Motor neuron (in vitro differentiated cells): ENCODE results near the gene NLRC4. TPM values are rescaled to one million over a fixed set of nuclear protein-coding genes. Genes with fewer than 3 reads are reported as not detected.
"Not testable (repeated sequence)": the region's sequence is repeated elsewhere in the genome, so short reads cannot be mapped to it uniquely, and the experiment has no call there.

Experiments
- ATAC-seq, 8 experiments: fragments of 200-7000 bp; cut with Tn5 transposase; replicated peaks in 6 of 8; 2 replicates each; pipeline ENCODE4 v1.8.0; 2021; ENCODE audit warnings: mild to moderate bottlenecking in 8 of 8, moderate library complexity in 8 of 8
- H3K27ac ChIP-seq, 2 donors: fragments of 250-450 bp; sonication (Bioruptor Pico); 2 replicates each; pipeline ENCODE4 v1.9.0; 2021; ENCODE audit warnings: antibody characterized with exemption in 2 of 2, mild to moderate bottlenecking in 2 of 2, moderate library complexity in 1 of 2
- H3K4me1 ChIP-seq, 2 donors: fragments of 250-450 bp; sonication (Bioruptor Pico); replicated peaks in 1 of 2; 2 replicates each; pipeline ENCODE4 v1.6.1; 2021; ENCODE audit warnings: antibody characterized with exemption in 2 of 2, mild to moderate bottlenecking in 2 of 2, moderate library complexity in 1 of 2
- H3K4me3 ChIP-seq, 5 donors: fragments of 250-450 bp; sonication (Bioruptor Pico); 2 replicates each; pipeline ENCODE4 v1.9.0; 2021; ENCODE audit warnings: antibody characterized with exemption in 5 of 5, mild to moderate bottlenecking in 5 of 5, moderate library complexity in 4 of 5
- WGBS, 10 experiments: fragments of 450-650 bp; shearing (Covaris generic); methylation state at CpG; one replicate each; pipeline ENCODE4 v1.0.0; 2022; 5-methylcytosine and 5-hydroxymethylcytosine counted together
- in situ Hi-C, 9 experiments: fragments of 400-800 bp; cut with MboI; loops; one replicate each; pipeline ENCODE4 v1.15.0; 2021; ENCODE audit warnings: low sequenced_read_pairs in 9 of 9, low pct_unique_long_range_greater_than_20kb in 2 of 9; ENCODE audit not compliant: unreplicated experiment in 9 of 9
- total RNA-seq, 8 experiments: library from RNA; unstranded; fragments of 300-600 nt; gene quantifications; 2 replicates each; pipeline versions ENCODE4 v1.2.3 to v1.2.4, GENCODE V29; 2022

NLRC4 gene
- total RNA-seq, 8 experiments from 2014 or later: 0.33 to 1.6 (median 1.0) TPM

DNA sequence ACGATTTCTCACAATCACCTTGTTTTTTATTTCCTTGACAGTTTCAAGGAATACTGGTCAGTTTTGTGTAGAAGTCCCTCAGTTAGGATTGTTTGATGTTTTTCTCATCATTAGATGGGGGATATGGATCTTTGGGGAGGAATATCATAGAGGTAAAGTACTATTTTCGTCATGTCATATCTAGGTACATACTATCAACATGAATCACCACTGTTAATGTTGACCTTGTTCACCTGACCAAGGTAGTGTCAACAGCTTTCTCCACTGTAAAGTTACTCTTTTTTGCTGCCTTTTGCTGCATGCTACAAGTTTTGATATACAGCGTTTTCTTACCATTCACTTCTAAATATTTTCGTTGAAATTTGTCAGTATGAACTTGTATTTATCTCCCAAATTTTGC, 32.7 kb downstream of the NLRC4 start:
- Histone ChIP-seq H3K4me1 (peaks cover 3 to 9% of the 10 kb centered on the region in 2 donors), H3K27ac (no peak overlapping the region), H3K4me3 (no peak overlapping the region)
- no peak for ATAC-seq
- WGBS, 10 experiments: 84 to 100% (median 91%) methylated on average over 1 to 4 of the region's 4 CpGs; no CpG with 5 or more reads in 1 of the 10 experiments
- in situ Hi-C loops: no loop called here

DNA sequence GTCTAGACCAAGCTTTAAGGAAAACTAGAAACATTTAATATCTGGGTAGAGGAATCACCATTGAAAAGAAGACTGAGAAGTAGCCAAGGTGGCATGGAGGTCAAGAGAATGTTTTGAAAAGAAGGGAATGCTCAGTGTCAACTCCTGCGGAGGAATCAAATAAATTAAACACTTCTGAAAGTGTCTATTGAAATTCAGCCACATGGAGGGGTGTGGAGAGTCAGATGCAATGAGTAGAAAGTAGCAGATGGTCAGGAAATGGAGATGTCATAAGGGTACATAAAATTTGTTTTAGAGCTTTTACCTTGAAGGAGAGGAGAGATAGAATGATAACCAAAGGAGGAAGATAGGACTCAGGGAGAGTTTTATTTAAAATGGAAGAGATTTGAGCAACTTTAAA, 35.1 kb downstream of the NLRC4 start:
- Histone ChIP-seq H3K27ac (no peak overlapping the region), H3K4me1 (peaks cover 3 to 9% of the 10 kb centered on the region in 2 donors), H3K4me3 (no peak overlapping the region)
- 0 to 44% (median 11%) methylated on average over 1 of the region's 1 CpG; no CpG with 5 or more reads in 3 of the 10 experiments for WGBS, 10 experiments
- ATAC-seq: peak in 3 of 8 experiments; percentile 44 to 70 (median 67)
- in situ Hi-C loops: no loop called here

DNA sequence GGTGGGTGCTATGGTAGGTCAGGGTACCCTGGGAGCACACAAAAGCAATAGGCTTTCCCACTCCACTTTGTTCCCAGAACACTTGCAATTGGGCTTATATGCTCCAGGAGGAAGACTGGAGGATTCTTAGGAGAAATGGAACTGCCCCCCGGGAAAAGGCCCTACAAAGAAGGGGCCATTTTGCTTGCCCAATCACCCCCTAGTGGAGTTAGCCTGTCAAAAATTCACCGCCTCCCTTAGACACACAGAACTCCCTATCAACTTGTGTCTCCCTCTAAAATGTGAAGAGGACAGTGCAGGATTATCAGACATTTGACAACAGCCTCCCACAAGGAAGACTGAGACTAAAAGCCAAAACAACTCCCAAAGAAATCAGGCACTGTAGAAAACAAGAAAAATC, 36.5 kb downstream of the NLRC4 start:
- in situ Hi-C loops: no loop called here
- no peak overlapping the region for H3K27ac ChIP-seq
- whole genome bisulfite sequencing, 10 experiments: 50 to 100% (median 100%) methylated on average over 1 to 2 of the region's 2 CpGs; no CpG with 5 or more reads in 2 of the 10 experiments
- ATAC-seq: no peak
- H3K4me1 ChIP-seq: peaks cover 3 to 9% of the 10 kb centered on the region in 2 donors
- H3K4me3 ChIP-seq: no peak overlapping the region

DNA sequence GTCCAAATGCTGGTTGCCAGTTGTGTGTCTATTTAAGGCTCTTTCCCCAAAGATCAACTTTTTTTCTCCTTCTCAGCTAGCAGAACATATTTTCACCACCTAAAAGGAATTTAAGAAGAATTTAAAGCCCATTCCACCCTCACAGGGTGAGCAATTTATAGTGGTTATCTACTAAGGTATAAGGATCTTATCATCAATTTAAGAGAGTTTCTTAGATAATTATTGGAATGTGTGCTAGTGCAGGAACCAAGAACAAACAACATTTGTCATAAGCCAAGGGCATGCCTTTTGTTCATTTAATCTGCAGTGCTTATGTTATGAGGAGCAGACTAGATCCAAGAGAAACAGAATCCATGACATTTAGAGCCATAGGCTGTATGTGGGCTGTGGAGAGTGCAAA, 37.2 kb downstream of the NLRC4 start:
- ATAC-seq: no peak
- in situ Hi-C loops: no loop called here
- H3K4me3 ChIP-seq: no peak overlapping the region
- peaks cover 3 to 9% of the 10 kb centered on the region in 2 donors for H3K4me1 ChIP-seq
- H3K27ac ChIP-seq: no peak overlapping the region

DNA sequence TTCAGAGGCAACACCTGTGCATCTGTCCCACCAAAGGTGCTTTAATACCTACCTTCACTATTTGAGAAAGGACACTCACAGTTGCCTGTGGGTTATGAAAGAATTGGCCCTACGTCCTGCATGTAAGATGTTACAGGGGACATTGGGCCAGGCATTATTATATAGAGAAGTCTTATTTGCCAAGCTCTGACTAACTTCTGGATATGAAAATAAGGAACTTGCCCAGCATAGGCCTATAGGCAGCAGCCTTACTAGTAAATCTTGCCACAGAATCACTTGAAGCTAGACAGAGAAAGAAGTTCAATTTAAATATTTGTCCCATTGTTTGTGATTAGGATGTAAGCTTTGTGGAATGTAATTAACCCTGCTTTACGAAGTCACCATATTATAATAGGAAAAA, 41.7 kb downstream of the NLRC4 start:
- no peak overlapping the region for H3K4me3 ChIP-seq
- no peak for ATAC-seq
- in situ Hi-C loops: no loop called here
- H3K4me1 ChIP-seq: no peaks in the 10 kb centered on the region
- WGBS, 10 experiments: 90 to 100% (median 100%) methylated on average over 1 to 2 of the region's 2 CpGs; no CpG with 5 or more reads in 1 of the 10 experiments
- no peak overlapping the region for H3K27ac ChIP-seq

DNA sequence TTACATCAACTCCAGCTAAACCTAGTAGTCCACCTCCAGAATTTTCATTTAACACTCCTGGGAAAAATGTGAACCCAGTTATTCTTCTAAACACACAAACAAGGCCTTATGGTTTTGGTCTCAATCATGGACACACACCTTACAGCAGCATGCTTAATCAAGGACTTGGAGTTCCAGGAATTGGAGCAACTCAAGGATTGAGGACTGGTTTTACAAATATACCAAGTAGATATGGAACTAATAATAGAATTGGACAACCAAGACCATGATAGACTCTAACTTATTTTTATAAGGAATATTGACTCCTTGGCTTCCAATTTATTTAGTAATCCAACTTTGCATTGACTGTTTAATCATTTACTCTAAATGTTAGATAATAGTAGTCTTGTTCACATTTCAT, 44.2 kb downstream of the NLRC4 start:
- ATAC-seq: no peak
- H3K4me1 ChIP-seq: no peaks in the 10 kb centered on the region
- H3K27ac ChIP-seq: no peak overlapping the region
- in situ Hi-C loops: no loop called here
- H3K4me3 ChIP-seq: no peak overlapping the region

DNA sequence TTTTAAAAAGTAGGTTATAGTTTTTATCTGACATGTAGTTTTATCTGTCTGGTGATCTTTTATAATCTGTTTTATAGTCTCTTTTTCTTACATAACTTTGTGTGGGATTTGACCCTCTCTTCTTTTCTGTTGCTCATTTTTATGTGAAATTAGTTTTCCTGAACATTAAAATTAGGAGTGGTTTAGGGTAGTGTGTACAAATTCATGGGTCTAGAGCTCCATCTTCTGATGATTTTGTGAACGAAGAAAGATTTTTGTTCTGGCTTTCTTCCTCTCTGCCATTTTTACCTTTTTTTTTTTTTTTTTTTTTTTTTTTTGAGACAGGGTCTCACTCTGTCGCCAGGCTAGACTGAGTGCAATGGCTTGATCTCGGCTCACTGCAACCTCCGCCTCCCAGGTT, 52.4 kb downstream of the NLRC4 start:
- Histone ChIP-seq H3K4me3 (no peak overlapping the region), H3K4me1 (no peaks in the 10 kb centered on the region), H3K27ac (no peak overlapping the region)
- no peak for ATAC-seq
- WGBS, 10 experiments: 67 to 98% (median 80%) methylated on average over 1 to 4 of the region's 4 CpGs; no CpG with 5 or more reads in 1 of the 10 experiments
- in situ Hi-C loops: no loop called here

DNA sequence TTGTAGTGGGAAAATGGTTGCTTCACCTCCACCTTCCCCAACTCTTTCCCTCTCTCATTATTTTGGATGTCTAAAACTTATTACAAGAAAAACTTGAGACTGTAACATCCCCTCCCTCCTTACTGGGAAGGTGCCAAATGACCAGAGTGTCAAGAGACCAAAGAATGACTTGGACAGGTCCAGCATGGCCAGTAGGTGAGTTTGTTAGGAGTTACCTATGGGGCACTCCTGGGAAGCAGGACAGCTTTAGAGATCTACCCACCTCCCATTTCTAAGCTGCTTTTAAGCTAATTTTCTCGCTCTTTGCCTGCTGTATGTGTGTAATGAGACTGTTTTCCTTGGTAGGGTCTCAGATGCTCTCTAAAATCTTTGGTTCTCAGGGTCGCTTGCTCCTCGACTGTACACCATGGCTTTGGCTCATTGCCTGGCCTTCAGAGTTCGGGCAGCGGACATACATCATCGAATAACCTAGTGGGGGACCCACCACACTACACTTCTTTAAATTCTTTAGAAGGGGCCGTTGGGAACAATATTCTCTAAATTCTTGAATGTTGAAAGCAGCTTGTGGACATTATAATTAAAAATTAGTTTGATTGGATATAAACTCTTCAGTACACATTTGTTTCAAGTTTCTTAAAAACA, 53.8 kb downstream of the NLRC4 start:
- 62 to 100% (median 93%) methylated on average over 1 to 6 of the region's 7 CpGs; no CpG with 5 or more reads in 1 of the 10 experiments for WGBS, 10 experiments
- no peak for ATAC-seq
- Histone ChIP-seq H3K4me3 (no peak overlapping the region), H3K27ac (no peak overlapping the region), H3K4me1 (no peaks in the 10 kb centered on the region)
- in situ Hi-C loops: no loop called here

DNA sequence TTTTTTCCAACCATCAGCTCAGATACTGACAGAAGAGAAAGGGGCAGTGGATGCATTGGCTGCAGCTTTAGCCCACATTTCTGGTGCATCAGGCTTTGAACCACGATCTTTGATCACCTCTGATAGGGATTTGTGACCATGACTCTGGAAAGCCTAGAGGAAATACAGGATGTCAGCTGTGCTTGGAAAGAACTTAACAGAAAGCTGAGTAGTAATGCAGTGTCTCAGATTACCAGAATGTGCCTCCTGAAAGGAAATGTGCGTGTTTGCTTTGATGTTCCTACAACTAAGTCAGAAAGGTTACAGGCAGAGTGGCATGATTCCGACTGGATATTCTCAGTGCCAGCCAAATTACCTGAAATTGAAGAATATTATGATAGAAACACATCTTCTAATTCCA, 61.3 kb downstream of the NLRC4 start:
- WGBS, 10 experiments: 58 to 100% (median 100%) methylated on average over 1 to 3 of the region's 3 CpGs; no CpG with 5 or more reads in 2 of the 10 experiments
- H3K27ac ChIP-seq, ATAC-seq, H3K4me1 ChIP-seq, in situ Hi-C loops, H3K4me3 ChIP-seq: not testable (repeated sequence)

DNA sequence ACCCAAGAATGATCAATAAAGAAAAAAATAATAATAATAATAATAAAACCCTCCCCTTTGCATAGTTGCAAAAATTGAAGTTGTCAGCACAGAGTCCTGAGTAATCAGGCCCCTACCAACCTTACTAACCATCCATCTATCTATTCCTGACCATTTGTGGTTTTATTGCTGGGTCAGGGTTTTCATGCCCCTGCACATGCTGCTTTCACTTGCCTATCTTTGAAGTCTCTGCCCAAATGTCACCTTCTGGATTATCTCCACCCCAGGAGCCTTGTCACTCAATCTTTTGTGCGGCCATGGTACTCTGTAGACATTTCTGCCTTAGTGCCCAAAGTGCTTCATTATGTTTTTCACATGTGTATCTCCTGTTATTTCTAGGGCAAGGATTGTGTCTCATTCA, 63.9 kb downstream of the NLRC4 start:
- Histone ChIP-seq H3K4me1 (no peaks in the 10 kb centered on the region), H3K27ac (no peak overlapping the region), H3K4me3 (no peak overlapping the region)
- WGBS, 10 experiments: 67 to 100% (median 92%) methylated on average over 1 of the region's 1 CpG; no CpG with 5 or more reads in 4 of the 10 experiments
- in situ Hi-C loops: no loop called here
- peak in 1 of 8 experiments; percentile 17 for ATAC-seq

DNA sequence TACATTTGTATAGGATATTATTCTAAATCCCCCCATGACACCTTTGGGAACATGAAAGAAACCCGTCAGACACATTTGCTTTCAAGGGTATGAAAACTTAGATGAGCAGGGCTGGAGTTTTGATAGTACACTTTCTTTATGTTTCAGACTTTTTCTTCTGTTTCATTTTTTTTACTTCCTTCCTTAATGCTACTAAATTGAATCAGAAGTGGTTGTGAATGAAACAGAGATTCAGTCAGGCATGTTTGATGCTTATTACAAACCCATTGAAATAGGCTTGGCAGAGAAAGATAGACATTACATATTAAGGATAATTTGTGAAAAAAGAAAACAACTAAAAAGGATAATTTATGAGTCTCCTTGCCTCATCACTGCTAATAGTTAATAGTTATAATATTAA, 72.3 kb downstream of the NLRC4 start:
- no peak for ATAC-seq
- 33 to 100% (median 100%) methylated on average over 1 of the region's 1 CpG; no CpG with 5 or more reads in 3 of the 10 experiments for WGBS, 10 experiments
- in situ Hi-C loops: no loop called here
- Histone ChIP-seq H3K4me3 (no peak overlapping the region), H3K27ac (no peak overlapping the region), H3K4me1 (no peaks in the 10 kb centered on the region)

DNA sequence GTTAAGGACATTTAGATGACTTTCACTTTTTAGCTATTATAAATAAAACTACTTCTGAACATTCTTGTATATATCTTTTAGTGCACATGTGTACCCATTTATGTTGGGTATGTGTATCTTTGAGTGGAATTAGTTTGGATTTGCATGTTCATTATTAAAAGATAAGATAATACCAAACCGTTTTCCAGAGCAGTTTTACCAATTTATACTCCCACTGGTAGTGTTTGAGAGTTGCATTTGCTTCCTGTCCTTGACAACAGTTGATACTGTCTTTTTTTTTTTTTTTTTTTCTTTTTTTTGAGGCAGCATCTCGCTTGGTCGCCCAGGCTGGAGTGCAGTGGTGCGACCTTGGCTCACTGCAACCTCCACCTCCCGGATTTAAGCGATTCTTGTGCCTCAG, 75.7 kb downstream of the NLRC4 start:
- WGBS, 10 experiments: 67 to 100% (median 96%) methylated on average over 1 to 6 of the region's 6 CpGs; no CpG with 5 or more reads in 1 of the 10 experiments
- ATAC-seq: no peak
- in situ Hi-C loops: no loop called here

DNA sequence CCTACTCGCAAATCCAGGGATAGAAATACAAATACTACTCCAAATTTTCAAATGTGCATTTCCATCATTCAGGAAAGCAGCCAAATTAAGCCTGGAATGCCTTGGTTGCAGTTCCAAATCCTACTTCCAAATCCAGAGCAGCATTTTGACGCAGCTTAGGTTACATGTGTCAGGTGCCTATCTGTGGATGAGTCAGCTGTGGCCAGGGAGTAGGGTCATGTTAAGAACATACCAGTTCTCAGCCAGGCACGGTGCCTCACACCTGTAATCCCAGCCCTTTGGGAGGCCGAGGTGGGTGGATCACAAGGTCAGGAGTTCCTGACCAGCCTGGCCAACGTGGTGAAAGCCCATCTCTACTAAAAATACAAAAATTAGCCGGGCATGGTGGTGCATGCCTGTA, 82.0 kb downstream of the NLRC4 start:
- Histone ChIP-seq H3K27ac (no peak overlapping the region), H3K4me3 (no peak overlapping the region), H3K4me1 (no peaks in the 10 kb centered on the region)
- 83 to 100% (median 100%) methylated on average over 1 to 5 of the region's 6 CpGs; no CpG with 5 or more reads in 3 of the 10 experiments for WGBS, 10 experiments
- no peak for ATAC-seq
- in situ Hi-C loops: no loop called here

More for the DNA sequence above, 75.7 kb downstream of the NLRC4 start:
- H3K4me3 ChIP-seq: no peak overlapping the region
- no peaks in the 10 kb centered on the region for H3K4me1 ChIP-seq
- H3K27ac ChIP-seq: no peak overlapping the region
